Middle frontal gyrus (tissue), 1 donor: ENCODE results near the gene KASH5.
A peak's percentile ranks its signal among the peaks of the same experiment; 100 is the strongest.
"Not testable (repeated sequence)": the region's sequence is repeated elsewhere in the genome, so short reads cannot be mapped to it uniquely, and the experiment has no call there.

Source experiments
- DNase-seq: peaks from one replicate; pipeline ENCODE4 v3.0.0-alpha.2; 2015; ENCODE audit warnings: low spot score; ENCODE audit errors: extremely low spot score

The KASH5 gene

GRCh38 chr19:49362048-49362928 is 25.8 kb upstream of the KASH5 start, which contains the start of gene TEAD2:
TSS of gene TEAD2 (minus strand) at chr19:49362416. CDS start at chr19:49360075, 2,341 bp downstream.
- DNase-seq, result no peak

- no peak for DNase-seq
Measured at GRCh38 chr19:49362929-49363267, 25.2 kb upstream of the KASH5 start.

GRCh38 chr19:49363268-49364082 is 24.6 kb upstream of the KASH5 start, which contains the start of gene DKKL1:
TSS of gene DKKL1 (plus strand) at chr19:49363877. CDS start at chr19:49363999, 122 bp downstream.
- DNase-seq, result no peak

GRCh38 chr19:49364083-49364737 is 23.8 kb upstream of the KASH5 start:
- DNase-seq, result no peak

GRCh38 chr19:49366110-49366509 is 21.9 kb upstream of the KASH5 start:
- no peak for DNase-seq

GRCh38 chr19:49368711-49369358 is 19.2 kb upstream of the KASH5 start:
- no peak for DNase-seq

GRCh38 chr19:49371184-49371583 is 16.9 kb upstream of the KASH5 start:
- DNase-seq, result no peak

- DNase-seq, result not testable (repeated sequence)
Measured at GRCh38 chr19:49373174-49373573, 14.9 kb upstream of the KASH5 start.

- DNase-seq, result no peak
Measured at GRCh38 chr19:49374665-49375434, 13.2 kb upstream of the KASH5 start.

GRCh38 chr19:49378512-49378911 is 9.5 kb upstream of the KASH5 start:
- DNase-seq, result no peak

- no peak for DNase-seq
Measured at GRCh38 chr19:49380391-49380790, 7.7 kb upstream of the KASH5 start.

- no peak for DNase-seq
Measured at GRCh38 chr19:49382639-49383038, 5.4 kb upstream of the KASH5 start.

- no peak for DNase-seq
Measured at GRCh38 chr19:49383599-49383998, 4.5 kb upstream of the KASH5 start.

- no peak for DNase-seq
Measured at GRCh38 chr19:49389406-49389805, 1.4 kb downstream of the KASH5 start.

- no peak for DNase-seq
Measured at GRCh38 chr19:49390131-49390928, 2.3 kb downstream of the KASH5 start.

GRCh38 chr19:49390929-49391359 is 2.9 kb downstream of the KASH5 start:
- DNase-seq, result no peak

GRCh38 chr19:49391581-49392399 is 3.7 kb downstream of the KASH5 start:
- peak; percentile 44 for DNase-seq

GRCh38 chr19:49393881-49394280 is 5.8 kb downstream of the KASH5 start:
- DNase-seq, result no peak
